IMR-90 (cell line): ENCODE results near the gene SPHK2. TPM values are rescaled to one million over a fixed set of nuclear protein-coding genes. Genes with fewer than 3 reads are reported as not detected.

Source experiments
- ATAC-seq: fragments of 200-7000 bp; cut with Tn5 transposase; 2 replicates; pipeline ENCODE4 v1.9.1; 2020; ENCODE audit warnings: low read depth, mild to moderate bottlenecking, moderate library complexity
- BruUV-seq: library from RNA; stranded (reverse); fragments of 400-500 nt; replicated peaks from 2 replicates; lab custom pipeline; 2021; lab: Mats Ljungman, UMichigan
- CTCF ChIA-PET: fragments of 300-600 bp; formaldehyde crosslinking; extraction: SDS; loops from one replicate; lab custom pipeline; 2021; ENCODE audit warnings: antibody characterized with exemption; lab: Yijun Ruan, JAX
- POLR2A ChIA-PET: fragments of 300-600 bp; sonication (Branson Sonifier 250); formaldehyde crosslinking; loops from one replicate; lab custom pipeline; 2022; ENCODE audit warnings: antibody characterized with exemption; ENCODE audit not compliant: unreplicated experiment; lab: Charles Lee
- DNase-seq: peaks from one replicate; pipeline ENCODE4 v3.0.0; 2013
- H2AFZ ChIP-seq: replicated peaks from 2 replicates; pipeline ENCODE3; 2013; ENCODE audit warnings: low read length, mild to moderate bottlenecking; ENCODE audit not compliant: poor library complexity
- H2AK5ac ChIP-seq: 2 replicates; pipeline ENCODE4 v1.6.1; 2013; ENCODE audit warnings: low read depth, low read length, inconsistent platforms
- H2AK9ac ChIP-seq: replicated peaks from 2 replicates; pipeline ENCODE3; 2013; ENCODE audit warnings: mild to moderate bottlenecking, low read depth, low read length, moderate library complexity; ENCODE audit not compliant: poor library complexity
- H2BK120ac ChIP-seq: 2 replicates; pipeline ENCODE4 v1.6.1; 2013; ENCODE audit warnings: low read depth, low read length, inconsistent platforms
- H2BK15ac ChIP-seq: 3 replicates; pipeline ENCODE4 v1.6.1; 2013; ENCODE audit warnings: low read depth, low read length, inconsistent platforms
- H2BK20ac ChIP-seq: 2 replicates; pipeline ENCODE4 v1.6.1; 2013; ENCODE audit warnings: low read depth, mild to moderate bottlenecking, inconsistent platforms, low read length, moderate library complexity
- H2BK5ac ChIP-seq: 2 replicates; pipeline ENCODE4 v1.6.1; 2013; ENCODE audit warnings: mild to moderate bottlenecking, low read depth, low read length, inconsistent platforms; ENCODE audit not compliant: poor library complexity, severe bottlenecking
- H3K14ac ChIP-seq: replicated peaks from 2 replicates; pipeline ENCODE4 v1.6.1; 2013; ENCODE audit warnings: low read depth, low read length, inconsistent platforms
- H3K18ac ChIP-seq: 2 replicates; pipeline ENCODE4 v1.6.1; 2013; ENCODE audit warnings: low read depth, low read length, control low read depth
- H3K23ac ChIP-seq: 2 replicates; pipeline ENCODE4 v1.6.1; 2013; ENCODE audit warnings: low read depth, low read length, inconsistent platforms
- H3K27ac ChIP-seq: 2 replicates; pipeline ENCODE4 v1.5.1; 2013; ENCODE audit warnings: mild to moderate bottlenecking, control low read depth, low read length; ENCODE audit not compliant: insufficient read depth
- H3K27me3 ChIP-seq: 2 replicates; pipeline ENCODE4 v1.6.1; 2013; ENCODE audit warnings: low read length; ENCODE audit not compliant: control insufficient read depth, insufficient read depth
- H3K36me3 ChIP-seq: 2 replicates; pipeline ENCODE4 v1.6.1; 2013; ENCODE audit warnings: low read length, mixed read lengths; ENCODE audit not compliant: control insufficient read depth, insufficient read depth
- H3K4ac ChIP-seq: 2 replicates; pipeline ENCODE4 v1.6.1; 2013; ENCODE audit warnings: low read depth, low read length, inconsistent platforms
- H3K4me1 ChIP-seq: 2 replicates; pipeline ENCODE4 v1.6.1; 2013; ENCODE audit warnings: low read length, mixed read lengths; ENCODE audit not compliant: control insufficient read depth, insufficient read depth
- H3K4me2 ChIP-seq: 2 replicates; pipeline ENCODE4 v1.6.1; 2013; ENCODE audit warnings: low read depth, mild to moderate bottlenecking, control low read depth, low read length, moderate library complexity
- H3K4me3 ChIP-seq: 2 replicates; pipeline ENCODE4 v1.5.1; 2013; ENCODE audit warnings: low read depth, mild to moderate bottlenecking, control low read depth, low read length, moderate library complexity; ENCODE audit not compliant: insufficient read depth
- H3K56ac ChIP-seq: 2 replicates; pipeline ENCODE4 v1.6.1; 2013; ENCODE audit warnings: low read length, inconsistent platforms; ENCODE audit not compliant: insufficient read depth; ENCODE audit errors: extremely low read depth
- H3K79me1 ChIP-seq, 2 experiments: 2 replicates each; pipeline ENCODE4 v1.6.1; 2013; ENCODE audit warnings: low read length in 2 of 2, inconsistent platforms in 1 of 2, low read depth in 1 of 2
- H3K9ac ChIP-seq: 2 replicates; pipeline ENCODE4 v1.6.1; 2013; ENCODE audit warnings: low read depth, low read length, control low read depth
- H3K9me1 ChIP-seq: 2 replicates; pipeline ENCODE4 v1.6.1; 2013; ENCODE audit warnings: low read length, inconsistent platforms; ENCODE audit not compliant: insufficient read depth
- H3K9me3 ChIP-seq: 2 replicates; pipeline ENCODE4 v1.6.1; 2013; ENCODE audit warnings: low read length; ENCODE audit not compliant: control insufficient read depth, insufficient read depth
- H4K20me1 ChIP-seq: 2 replicates; pipeline ENCODE4 v1.6.1; 2013; ENCODE audit warnings: low read length, inconsistent platforms; ENCODE audit not compliant: insufficient read depth
- H4K5ac ChIP-seq: 2 replicates; pipeline ENCODE4 v1.6.1; 2013; ENCODE audit warnings: mild to moderate bottlenecking, low read depth, low read length, control low read depth
- H4K8ac ChIP-seq, 2 experiments: 2 replicates each; pipeline ENCODE4 v1.6.1; 2013; ENCODE audit warnings: low read depth in 2 of 2, low read length in 2 of 2, control low read depth in 1 of 2, inconsistent platforms in 1 of 2
- H4K91ac ChIP-seq: 2 replicates; pipeline ENCODE4 v1.6.1; 2013; ENCODE audit warnings: low read depth, low read length, inconsistent platforms; ENCODE audit not compliant: insufficient read depth
- POLR2A ChIP-seq: IDR thresholded peaks from 2 replicates; pipeline ENCODE4 v1.6.1; 2012; ENCODE audit warnings: mild to moderate bottlenecking, low read depth, low read length
- RCOR1 ChIP-seq: IDR thresholded peaks from 2 replicates; pipeline ENCODE4 v1.6.1; 2012; ENCODE audit warnings: mild to moderate bottlenecking, low read length, improper control_type of control experiment; ENCODE audit not compliant: insufficient replicate concordance
- WGBS, 2 experiments: methylation state at CpG; one replicate each; pipeline versions ENCODE4 v1.1.5 to v1.1.7; 2013; ENCODE audit warnings: missing lambda C conversion rate in 2 of 2; ENCODE audit not compliant: insufficient read length in 1 of 2; ENCODE audit errors: extremely low coverage in 2 of 2; 5-methylcytosine and 5-hydroxymethylcytosine counted together
- dilution Hi-C: fragments of 300-500 bp; cut with HindIII; formaldehyde crosslinking; loops from one replicate; pipeline ENCODE4 v1.14.3; 2018; ENCODE audit warnings: low sequenced_read_pairs; ENCODE audit not compliant: unreplicated experiment
- in situ Hi-C: fragments of 300-500 bp; cut with MboI; formaldehyde crosslinking; loops from 3 replicates; pipeline ENCODE4 v1.14.3; 2019; ENCODE audit warnings: low sequenced_read_pairs, inconsistent platforms, mixed read lengths
- intact Hi-C: fragments of 100-400 bp; cut with micrococcal nuclease; formaldehyde crosslinking; loops from 2 replicates; pipeline ENCODE4 v1.10.0; 2022
- polyA plus RNA-seq, 3 experiments: library from polyadenylated mRNA; depleted of rRNA; stranded (reverse); fragments of >200 nt; gene quantifications; 2 replicates each; pipeline ENCODE4 v1.2.3, GENCODE V29; 2012; ENCODE audit warnings: low replicate concordance in 1 of 3
- total RNA-seq: library from RNA; depleted of rRNA; stranded (reverse); fragments of >200 nt; gene quantifications from 2 replicates; pipeline ENCODE4 v1.2.3, GENCODE V29; 2012
- TF ChIP-seq, protein P1 (sequence below): fragments of 150-350 bp; IDR thresholded peaks from 2 replicates; pipeline ENCODE4 v1.6.1; 2016; ENCODE audit warnings: low read depth, mild to moderate bottlenecking, low read length, moderate library complexity, borderline replicate concordance
- TF ChIP-seq, protein P2 (sequence below): fragments of 150-350 bp; IDR thresholded peaks from 2 replicates; pipeline ENCODE4 v1.6.1; 2017; ENCODE audit warnings: mild to moderate bottlenecking, antibody characterized with exemption, low read length, low read depth

The SPHK2 gene
- total and polyA plus RNA-seq, 2 of the 4 experiments (the other 2 are of a cell fraction) = 1.6 to 9.9 TPM

DNA sequence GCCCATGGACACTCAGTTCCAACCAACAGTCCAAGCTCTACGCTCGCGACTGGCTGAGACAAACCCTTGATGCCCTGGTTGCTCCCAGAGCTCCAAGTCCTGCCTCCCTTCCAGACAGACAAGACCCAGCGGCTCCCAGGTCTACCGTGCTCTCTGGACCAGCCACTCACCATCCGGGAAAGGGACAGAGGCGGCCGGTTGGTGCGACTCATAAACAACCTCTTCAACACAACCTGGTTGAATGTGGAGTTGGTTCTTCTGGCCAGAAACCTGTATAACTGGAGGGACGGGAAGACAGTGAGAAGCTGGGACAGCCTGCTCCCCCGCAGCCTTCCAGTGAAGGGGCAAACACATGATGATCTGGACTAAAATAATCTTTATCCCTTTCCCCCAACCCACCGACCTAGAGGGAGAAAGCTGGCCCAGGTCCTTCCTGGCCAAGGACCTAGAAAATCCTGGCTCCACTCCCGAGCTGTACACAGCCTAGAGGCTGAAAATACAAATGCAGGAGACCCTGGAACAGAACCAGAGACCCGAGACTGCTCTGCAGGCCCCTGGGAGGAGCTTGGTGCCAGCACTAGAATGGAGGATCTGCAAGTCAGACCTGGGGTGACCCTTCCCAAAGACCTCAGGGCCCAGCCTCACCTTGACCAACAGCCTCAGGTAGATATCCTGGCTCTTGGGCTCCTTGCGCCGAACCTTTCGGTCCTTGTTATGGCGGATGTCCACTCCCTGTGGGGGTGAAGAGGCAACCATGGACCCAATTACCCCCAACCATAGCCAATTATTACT, 2.0 kb upstream of the SPHK2 start:
- Histone ChIP-seq H3K18ac (no peak overlapping the region), H4K5ac (no peak overlapping the region), H4K91ac (no peak overlapping the region), H3K4me3 (peak overlapping the region; percentile 82), H3K27me3 (no peaks in the 10 kb centered on the region), H2BK120ac (no peak overlapping the region), H2AK9ac (no peak overlapping the region), H2AFZ (no peak overlapping the region), H4K8ac (no peak overlapping the region), H3K79me1 (peaks cover 16 to 49% of the 10 kb centered on the region in 2 experiments; a peak in 3 of 4 replicates), H3K27ac (no peak overlapping the region), H3K9ac (peak overlapping the region; percentile 99), H2BK5ac (no peak overlapping the region), H3K9me3 (no peaks in the 10 kb centered on the region), H3K4ac (no peak overlapping the region), H2AK5ac (no peak overlapping the region; the same call in 1 of the 2 replicates), H3K36me3 (peaks cover 28% of the 10 kb centered on the region), H3K9me1 (peaks cover 4% of the 10 kb centered on the region), H4K20me1 (peaks cover 53% of the 10 kb centered on the region), H3K14ac (0 out of 2 replicates have a peak overlapping the region, but pooled peaks have one; percentile 95), H3K56ac (no peak overlapping the region), H3K23ac (peak overlapping the region; percentile 88; the same call in 1 of the 2 replicates), H3K4me1 (peaks cover 9% of the 10 kb centered on the region), H2BK15ac (no peak overlapping the region), H2BK20ac (no peak overlapping the region), H3K4me2 (peak overlapping the region; percentile 97)
- CTCF ChIA-PET = interaction anchor here (1.3 kb wide), 1 partner anchor 129 kb away, joined by 5 read pairs; no protein-coding TSS in a partner anchor
- dilution Hi-C loops (no loop called here), intact Hi-C loops (no loop called here), in situ Hi-C loops (no loop called here)
- 10% methylated on average over 2 of the region's 18 CpGs; no CpG with 5 or more reads in 1 of the 2 experiments for WGBS, 2 experiments
- POLR2A ChIA-PET = no interaction called here
- no TSS peak for BruUV-seq
- no peak for ATAC-seq
- TF ChIP-seq POLR2A = no peak
- TF ChIP-seq, protein P1, sequence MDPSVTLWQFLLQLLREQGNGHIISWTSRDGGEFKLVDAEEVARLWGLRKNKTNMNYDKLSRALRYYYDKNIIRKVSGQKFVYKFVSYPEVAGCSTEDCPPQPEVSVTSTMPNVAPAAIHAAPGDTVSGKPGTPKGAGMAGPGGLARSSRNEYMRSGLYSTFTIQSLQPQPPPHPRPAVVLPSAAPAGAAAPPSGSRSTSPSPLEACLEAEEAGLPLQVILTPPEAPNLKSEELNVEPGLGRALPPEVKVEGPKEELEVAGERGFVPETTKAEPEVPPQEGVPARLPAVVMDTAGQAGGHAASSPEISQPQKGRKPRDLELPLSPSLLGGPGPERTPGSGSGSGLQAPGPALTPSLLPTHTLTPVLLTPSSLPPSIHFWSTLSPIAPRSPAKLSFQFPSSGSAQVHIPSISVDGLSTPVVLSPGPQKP = no peak
- TF ChIP-seq, protein P2, sequence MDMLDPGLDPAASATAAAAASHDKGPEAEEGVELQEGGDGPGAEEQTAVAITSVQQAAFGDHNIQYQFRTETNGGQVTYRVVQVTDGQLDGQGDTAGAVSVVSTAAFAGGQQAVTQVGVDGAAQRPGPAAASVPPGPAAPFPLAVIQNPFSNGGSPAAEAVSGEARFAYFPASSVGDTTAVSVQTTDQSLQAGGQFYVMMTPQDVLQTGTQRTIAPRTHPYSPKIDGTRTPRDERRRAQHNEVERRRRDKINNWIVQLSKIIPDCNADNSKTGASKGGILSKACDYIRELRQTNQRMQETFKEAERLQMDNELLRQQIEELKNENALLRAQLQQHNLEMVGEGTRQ = no peak
- TF ChIP-seq RCOR1 = no peak
- DNase-seq = no peak
